GM23338 (cell line): ENCODE measurements around the gene BTBD3. TPM values are rescaled to one million over a fixed set of nuclear protein-coding genes. Genes with fewer than 3 reads are reported as not detected.

Experiments used
- ATAC-seq: fragments of 200-7000 bp; cut with Tn5 transposase; 3 replicates; pipeline ENCODE4 v1.9.1; 2020
- DNase-seq: peaks from one replicate; pipeline ENCODE4 v3.0.0-alpha.2; 2015; ENCODE audit warnings: low spot score
- H2AFZ ChIP-seq: fragments of 200-600 bp; sonication (generic); 2 replicates; pipeline ENCODE4 v1.8.0; 2016; ENCODE audit warnings: antibody characterized with exemption, mild to moderate bottlenecking, moderate library complexity
- H3F3A ChIP-seq: fragments of 200-600 bp; sonication (generic); replicated peaks from 2 replicates; pipeline ENCODE4 v1.8.0; 2017; ENCODE audit warnings: antibody characterized with exemption, mixed run types, low read depth
- H3K27ac ChIP-seq: fragments of 200-600 bp; sonication (generic); 2 replicates; pipeline ENCODE4 v1.6.1; 2016; ENCODE audit warnings: low read depth
- H3K27me3 ChIP-seq: fragments of 200-600 bp; sonication (generic); 2 replicates; pipeline ENCODE4 v1.8.0; 2016; ENCODE audit warnings: mild to moderate bottlenecking, mixed run types, moderate library complexity; ENCODE audit not compliant: insufficient read depth
- H3K36me3 ChIP-seq: fragments of 200-600 bp; sonication (generic); 2 replicates; pipeline ENCODE4 v1.8.0; 2016; ENCODE audit warnings: mild to moderate bottlenecking; ENCODE audit not compliant: insufficient read depth
- H3K4me1 ChIP-seq: fragments of 200-600 bp; sonication (generic); 2 replicates; pipeline ENCODE4 v1.8.0; 2016; ENCODE audit warnings: mild to moderate bottlenecking, moderate library complexity; ENCODE audit not compliant: insufficient read depth
- H3K4me2 ChIP-seq: fragments of 200-600 bp; sonication (generic); 2 replicates; pipeline ENCODE4 v1.7.1; 2017; ENCODE audit warnings: mixed run types
- H3K4me3 ChIP-seq: fragments of 200-600 bp; sonication (generic); 2 replicates; pipeline ENCODE4 v1.6.1; 2016; ENCODE audit warnings: mixed run types
- H3K79me2 ChIP-seq: fragments of 200-600 bp; sonication (generic); replicated peaks from 2 replicates; pipeline ENCODE4 v1.8.0; 2017; ENCODE audit warnings: mild to moderate bottlenecking; ENCODE audit not compliant: insufficient read depth
- H3K9me2 ChIP-seq: fragments of 200-600 bp; sonication (generic); 2 replicates; pipeline ENCODE4 v1.8.0; 2017; ENCODE audit not compliant: insufficient read depth
- H4K20me1 ChIP-seq: fragments of 200-600 bp; sonication (generic); replicated peaks from 2 replicates; pipeline ENCODE4 v1.8.0; 2017; ENCODE audit warnings: mild to moderate bottlenecking; ENCODE audit not compliant: insufficient read depth
- H3K27ac Mint-ChIP-seq: 2 replicates; pipeline ENCODE4 v1.8.0; 2020; ENCODE audit warnings: inconsistent platforms, mild to moderate bottlenecking, moderate library complexity, mixed read lengths
- H3K27me3 Mint-ChIP-seq: 3 replicates; pipeline ENCODE4 v1.8.0; 2022; ENCODE audit warnings: low read depth, mild to moderate bottlenecking, moderate library complexity, mixed read lengths, inconsistent platforms; ENCODE audit not compliant: insufficient read depth, poor library complexity
- H3K36me3 Mint-ChIP-seq: 3 replicates; pipeline ENCODE4 v1.8.0; 2021; ENCODE audit warnings: low read depth, mild to moderate bottlenecking, inconsistent platforms, moderate library complexity, mixed read lengths
- H3K4me1 Mint-ChIP-seq: 3 replicates; pipeline ENCODE4 v1.8.0; 2020; ENCODE audit warnings: mild to moderate bottlenecking, inconsistent platforms, mixed read lengths
- H3K4me3 Mint-ChIP-seq: 3 replicates; pipeline ENCODE4 v1.8.0; 2021; ENCODE audit warnings: moderate library complexity, mild to moderate bottlenecking, inconsistent platforms, mixed read lengths
- H3K9me3 Mint-ChIP-seq: 3 replicates; pipeline ENCODE4 v1.8.0; 2020; ENCODE audit warnings: moderate library complexity, mild to moderate bottlenecking, inconsistent platforms, mixed read lengths
- CREB1 ChIP-seq: fragments of 250-450 bp; sonication (Bioruptor Pico); IDR thresholded peaks from 2 replicates; pipeline ENCODE4 v1.5.0; 2020; ENCODE audit warnings: low read depth, mild to moderate bottlenecking, moderate library complexity
- EZH2 ChIP-seq: fragments of 200-600 bp; sonication (generic); IDR thresholded peaks from one replicate; pipeline ENCODE4 v1.8.0; 2017; ENCODE audit warnings: antibody characterized with exemption, mild to moderate bottlenecking, low read depth; ENCODE audit not compliant: unreplicated experiment
- EZH2phosphoT487 ChIP-seq: fragments of 200-600 bp; sonication (generic); IDR thresholded peaks from one replicate; pipeline ENCODE4 v1.8.1; 2018; ENCODE audit warnings: antibody characterized with exemption; ENCODE audit not compliant: unreplicated experiment
- JUNB ChIP-seq: IDR thresholded peaks from one replicate; pipeline ENCODE4 v1.6.1; 2016; ENCODE audit warnings: antibody characterized with exemption; ENCODE audit not compliant: unreplicated experiment
- NANOG ChIP-seq: IDR thresholded peaks from 2 replicates; pipeline ENCODE4 v1.6.1; 2016; ENCODE audit warnings: antibody characterized with exemption, borderline replicate concordance
- POLR2AphosphoS5 ChIP-seq: IDR thresholded peaks from 2 replicates; pipeline ENCODE4 v1.6.1; 2016; ENCODE audit warnings: antibody characterized with exemption, low read depth
- STAT1 ChIP-seq: IDR thresholded peaks from one replicate; pipeline ENCODE4 v1.6.1; 2016; ENCODE audit warnings: antibody characterized with exemption; ENCODE audit not compliant: unreplicated experiment
- ZNF114 ChIP-seq: fragments of 250-450 bp; sonication (Bioruptor Pico); IDR thresholded peaks from 2 replicates; pipeline ENCODE4 v1.5.0; 2020; ENCODE audit warnings: mild to moderate bottlenecking, moderate library complexity
- ZNF331 ChIP-seq: fragments of 250-450 bp; sonication (Bioruptor Pico); IDR thresholded peaks from 2 replicates; pipeline ENCODE4 v1.5.0; 2020; ENCODE audit warnings: low read depth, mild to moderate bottlenecking, moderate library complexity
- polyA plus RNA-seq: library from polyadenylated mRNA; unstranded; fragments of >200 nt; fragmentation: Nextera tagmentation; extraction: Ambion mirVana; gene quantifications from 2 replicates; pipeline ENCODE4 v1.2.1, GENCODE V29; 2016
- total RNA-seq: library from RNA; depleted of rRNA; stranded (reverse); fragments of >200 nt; shearing (Covaris generic); gene quantifications from 2 replicates; pipeline ENCODE4 v1.2.3, GENCODE V29; 2014
- TF ChIP-seq, protein P1 (sequence below): IDR thresholded peaks from one replicate; pipeline ENCODE4 v1.6.1; 2018; ENCODE audit warnings: antibody characterized with exemption; ENCODE audit not compliant: unreplicated experiment
- TF ChIP-seq, protein P2 (sequence below): IDR thresholded peaks from 2 replicates; pipeline ENCODE4 v1.6.1; 2016; ENCODE audit warnings: antibody characterized with exemption
- TF ChIP-seq, protein P3 (sequence below), 2 experiments: fragments of 200-600 bp in 1 of 2; sonication (generic) in 1 of 2; conservative IDR thresholded peaks; 2 replicates each; pipeline versions ENCODE4 v1.5.1 to v1.6.1; 2016 to 2017; ENCODE audit warnings: antibody characterized with exemption in 2 of 2, low read depth in 2 of 2, mild to moderate bottlenecking in 2 of 2, moderate library complexity in 1 of 2

BTBD3 gene
- total and polyA plus RNA-seq, 2 experiments from 2014 or later: 11.8 to 45.1 TPM

DNA sequence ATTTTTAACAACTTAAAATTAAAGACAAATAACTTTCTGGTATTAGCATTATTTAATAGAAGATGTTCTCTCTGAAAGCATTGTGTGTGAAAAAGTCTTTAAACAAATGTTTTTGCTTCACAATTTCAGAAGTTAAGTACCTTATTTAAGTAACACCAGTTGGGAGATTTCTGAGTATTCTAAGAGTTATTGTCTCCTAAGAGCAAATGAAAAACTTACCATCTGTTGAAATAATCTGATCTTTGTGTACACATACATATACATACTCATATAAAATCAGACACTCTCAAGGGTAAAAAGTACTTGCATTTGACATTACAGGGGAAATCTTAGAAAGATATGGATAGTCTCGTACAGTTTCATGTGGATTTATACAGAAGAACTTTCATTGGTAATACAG lies 2.4 kb downstream of the BTBD3 start (continued):
- no peak for TF ChIP-seq POLR2AphosphoS5
- no peak for TF ChIP-seq EZH2phosphoT487
- no peak for TF ChIP-seq CREB1 (CRISPR knock-in tag)
- no peak for TF ChIP-seq ZNF331 (CRISPR knock-in tag)
- no peak for TF ChIP-seq JUNB
- TF ChIP-seq NANOG: no peak
- no peak for TF ChIP-seq ZNF114 (CRISPR knock-in tag)
- TF ChIP-seq, protein P1, sequence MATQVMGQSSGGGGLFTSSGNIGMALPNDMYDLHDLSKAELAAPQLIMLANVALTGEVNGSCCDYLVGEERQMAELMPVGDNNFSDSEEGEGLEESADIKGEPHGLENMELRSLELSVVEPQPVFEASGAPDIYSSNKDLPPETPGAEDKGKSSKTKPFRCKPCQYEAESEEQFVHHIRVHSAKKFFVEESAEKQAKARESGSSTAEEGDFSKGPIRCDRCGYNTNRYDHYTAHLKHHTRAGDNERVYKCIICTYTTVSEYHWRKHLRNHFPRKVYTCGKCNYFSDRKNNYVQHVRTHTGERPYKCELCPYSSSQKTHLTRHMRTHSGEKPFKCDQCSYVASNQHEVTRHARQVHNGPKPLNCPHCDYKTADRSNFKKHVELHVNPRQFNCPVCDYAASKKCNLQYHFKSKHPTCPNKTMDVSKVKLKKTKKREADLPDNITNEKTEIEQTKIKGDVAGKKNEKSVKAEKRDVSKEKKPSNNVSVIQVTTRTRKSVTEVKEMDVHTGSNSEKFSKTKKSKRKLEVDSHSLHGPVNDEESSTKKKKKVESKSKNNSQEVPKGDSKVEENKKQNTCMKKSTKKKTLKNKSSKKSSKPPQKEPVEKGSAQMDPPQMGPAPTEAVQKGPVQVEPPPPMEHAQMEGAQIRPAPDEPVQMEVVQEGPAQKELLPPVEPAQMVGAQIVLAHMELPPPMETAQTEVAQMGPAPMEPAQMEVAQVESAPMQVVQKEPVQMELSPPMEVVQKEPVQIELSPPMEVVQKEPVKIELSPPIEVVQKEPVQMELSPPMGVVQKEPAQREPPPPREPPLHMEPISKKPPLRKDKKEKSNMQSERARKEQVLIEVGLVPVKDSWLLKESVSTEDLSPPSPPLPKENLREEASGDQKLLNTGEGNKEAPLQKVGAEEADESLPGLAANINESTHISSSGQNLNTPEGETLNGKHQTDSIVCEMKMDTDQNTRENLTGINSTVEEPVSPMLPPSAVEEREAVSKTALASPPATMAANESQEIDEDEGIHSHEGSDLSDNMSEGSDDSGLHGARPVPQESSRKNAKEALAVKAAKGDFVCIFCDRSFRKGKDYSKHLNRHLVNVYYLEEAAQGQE: no peak

- Histone ChIP-seq H3K36me3 (no peaks in the 10 kb centered on the region), H3K27ac (no peak overlapping the region), H3K4me3 (no peak overlapping the region), H4K20me1 (peaks cover 8% of the 10 kb centered on the region; the same call in 1 of the 2 replicates), H3K79me2 (peaks cover 50% of the 10 kb centered on the region), H3F3A (no peaks in the 10 kb centered on the region), H3K4me1 (peaks cover 19% of the 10 kb centered on the region), H2AFZ (no peak overlapping the region), H3K4me2 (no peak overlapping the region), H3K9me2 (no peaks in the 10 kb centered on the region), H3K27me3 (no peaks in the 10 kb centered on the region)
- Mint-ChIP-seq H3K4me1 (peaks cover 30% of the 10 kb centered on the region), H3K36me3 (peaks cover 20% of the 10 kb centered on the region), H3K9me3 (no peaks in the 10 kb centered on the region), H3K4me3 (no peak overlapping the region), H3K27me3 (no peaks in the 10 kb centered on the region), H3K27ac (no peak overlapping the region)
- TF ChIP-seq, protein P2, sequence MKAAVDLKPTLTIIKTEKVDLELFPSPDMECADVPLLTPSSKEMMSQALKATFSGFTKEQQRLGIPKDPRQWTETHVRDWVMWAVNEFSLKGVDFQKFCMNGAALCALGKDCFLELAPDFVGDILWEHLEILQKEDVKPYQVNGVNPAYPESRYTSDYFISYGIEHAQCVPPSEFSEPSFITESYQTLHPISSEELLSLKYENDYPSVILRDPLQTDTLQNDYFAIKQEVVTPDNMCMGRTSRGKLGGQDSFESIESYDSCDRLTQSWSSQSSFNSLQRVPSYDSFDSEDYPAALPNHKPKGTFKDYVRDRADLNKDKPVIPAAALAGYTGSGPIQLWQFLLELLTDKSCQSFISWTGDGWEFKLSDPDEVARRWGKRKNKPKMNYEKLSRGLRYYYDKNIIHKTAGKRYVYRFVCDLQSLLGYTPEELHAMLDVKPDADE: no peak
- TF ChIP-seq POLR2AphosphoS5: no peak
- TF ChIP-seq CREB1 (CRISPR knock-in tag): no peak
- no peak for TF ChIP-seq ZNF331 (CRISPR knock-in tag)
- TF ChIP-seq STAT1: no peak
- no peak for TF ChIP-seq JUNB
- TF ChIP-seq, protein P3, sequence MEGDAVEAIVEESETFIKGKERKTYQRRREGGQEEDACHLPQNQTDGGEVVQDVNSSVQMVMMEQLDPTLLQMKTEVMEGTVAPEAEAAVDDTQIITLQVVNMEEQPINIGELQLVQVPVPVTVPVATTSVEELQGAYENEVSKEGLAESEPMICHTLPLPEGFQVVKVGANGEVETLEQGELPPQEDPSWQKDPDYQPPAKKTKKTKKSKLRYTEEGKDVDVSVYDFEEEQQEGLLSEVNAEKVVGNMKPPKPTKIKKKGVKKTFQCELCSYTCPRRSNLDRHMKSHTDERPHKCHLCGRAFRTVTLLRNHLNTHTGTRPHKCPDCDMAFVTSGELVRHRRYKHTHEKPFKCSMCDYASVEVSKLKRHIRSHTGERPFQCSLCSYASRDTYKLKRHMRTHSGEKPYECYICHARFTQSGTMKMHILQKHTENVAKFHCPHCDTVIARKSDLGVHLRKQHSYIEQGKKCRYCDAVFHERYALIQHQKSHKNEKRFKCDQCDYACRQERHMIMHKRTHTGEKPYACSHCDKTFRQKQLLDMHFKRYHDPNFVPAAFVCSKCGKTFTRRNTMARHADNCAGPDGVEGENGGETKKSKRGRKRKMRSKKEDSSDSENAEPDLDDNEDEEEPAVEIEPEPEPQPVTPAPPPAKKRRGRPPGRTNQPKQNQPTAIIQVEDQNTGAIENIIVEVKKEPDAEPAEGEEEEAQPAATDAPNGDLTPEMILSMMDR (conservative IDR thresholded peaks at IDR 0.05; ENCODE audit: low read depth in 2 of 2): no peak
- no peak for TF ChIP-seq EZH2
- TF ChIP-seq NANOG: no peak
- TF ChIP-seq EZH2phosphoT487: no peak
- TF ChIP-seq, protein P1: no peak
- ATAC-seq: no peak
- DNase-seq: no peak
Measured at GRCh38 chr20:11921321-11921720, 3.6 kb downstream of the BTBD3 start.
